Measurements from ENCODE around the gene TM4SF18.
"Not testable (repeated sequence)": the region's sequence is repeated elsewhere in the genome, so short reads cannot be mapped to it uniquely, and the experiment has no call there.

Gene TM4SF18

GRCh38 chr3:149368201-149368673 lies 34.8 kb upstream of the TM4SF18 start:
- DNase-seq = no peak

DNA sequence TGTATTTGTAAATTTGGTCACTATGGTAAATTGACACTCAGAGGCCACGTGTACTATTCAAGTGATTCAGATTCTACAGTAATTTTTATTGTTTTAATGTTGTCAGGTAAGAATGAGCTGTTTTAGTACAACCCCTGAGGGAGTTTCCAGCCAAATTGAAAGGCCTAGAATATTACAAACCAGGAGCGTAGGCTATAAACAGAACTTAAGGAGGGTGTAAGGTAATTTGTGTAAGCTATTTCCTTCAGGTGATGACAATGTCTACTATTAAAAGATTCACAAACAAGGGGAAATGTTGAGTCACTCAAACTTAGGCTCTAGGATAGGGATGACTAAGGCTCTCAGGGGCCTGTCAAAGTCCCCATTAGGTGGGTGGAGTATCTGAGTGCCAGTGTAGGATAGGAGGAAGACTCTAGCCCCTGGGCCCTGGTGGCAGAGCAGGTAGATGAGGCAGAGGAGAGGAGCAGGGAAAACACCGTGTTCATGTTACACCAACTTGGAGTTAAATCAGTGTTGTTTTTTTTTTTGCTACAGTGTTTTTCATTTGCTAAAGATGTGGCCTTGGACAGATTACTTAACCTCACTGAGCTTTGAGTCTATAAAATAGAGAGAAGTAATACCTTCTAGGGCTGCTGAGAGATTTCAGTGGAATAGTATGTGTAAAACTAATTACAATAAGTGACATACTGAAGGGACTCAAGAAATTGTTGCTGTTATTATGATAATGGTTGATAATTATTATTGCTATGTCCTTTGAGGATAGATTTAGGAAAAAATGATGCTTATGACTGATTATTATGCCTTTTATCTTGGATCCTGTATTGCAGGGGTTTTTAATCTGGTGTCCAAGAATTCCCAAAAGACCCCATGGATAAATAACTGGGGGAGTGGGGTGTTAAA lies 33.8 kb upstream of the TM4SF18 start:
- DNase-seq = no peak

- DNase-seq = no peak
Measured at GRCh38 chr3:149366031-149366430, 32.6 kb upstream of the TM4SF18 start.

DNA sequence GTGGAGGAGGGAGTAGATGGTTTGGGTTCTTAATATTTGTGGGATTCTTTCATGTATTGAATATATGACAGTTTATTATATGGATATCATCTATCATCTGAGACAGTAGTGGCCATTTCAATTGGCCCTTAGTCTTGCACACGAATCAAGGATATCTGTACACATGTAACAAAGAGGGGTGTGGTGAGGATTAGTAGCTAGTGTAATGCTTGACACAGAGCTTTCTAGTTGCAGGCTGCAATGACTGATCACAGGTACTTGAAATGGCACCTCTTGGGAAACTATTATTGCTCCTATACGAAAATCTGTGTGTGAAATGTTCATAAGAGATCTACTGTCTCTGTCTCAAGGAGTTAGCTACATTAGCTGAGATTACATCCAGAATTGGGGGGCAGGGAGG lies 31.2 kb upstream of the TM4SF18 start:
- DNase-seq = no peak

- DNase-seq = no peak
Measured at GRCh38 chr3:149363053-149363452, 29.6 kb upstream of the TM4SF18 start.

- DNase-seq = no peak
Measured at GRCh38 chr3:149362366-149362765, 28.9 kb upstream of the TM4SF18 start.

GRCh38 chr3:149356630-149357029 lies 23.2 kb upstream of the TM4SF18 start:
- no peak for DNase-seq

- DNase-seq = no peak
Measured at GRCh38 chr3:149356044-149356592, 22.7 kb upstream of the TM4SF18 start.

DNA sequence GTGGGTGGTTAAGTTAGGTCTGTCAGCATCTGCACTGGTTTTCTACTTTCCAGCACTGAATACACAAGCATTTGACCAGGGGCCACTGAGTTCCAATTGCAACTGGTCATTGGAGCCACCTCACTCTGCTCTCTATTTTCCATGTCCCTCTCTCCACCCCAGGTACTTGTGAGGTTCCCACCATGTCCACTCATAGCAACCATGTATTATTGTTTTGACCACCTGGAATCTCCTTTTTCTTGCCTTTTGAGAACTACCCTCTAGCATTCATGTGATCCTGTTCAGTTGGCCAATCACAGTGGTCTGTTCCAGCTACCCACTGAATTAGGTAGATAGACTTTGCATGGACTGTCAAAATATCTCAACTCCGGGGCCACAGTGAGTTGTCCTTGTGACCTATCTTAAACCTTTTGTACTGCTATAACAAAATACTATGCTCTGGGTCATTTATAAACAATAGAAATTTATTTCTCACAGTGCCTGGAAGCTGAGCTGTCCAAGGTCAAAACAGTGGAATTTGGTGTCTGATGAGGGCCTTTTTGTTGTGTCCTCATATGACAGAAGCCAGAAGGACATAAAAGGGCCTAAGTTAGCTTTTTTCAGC lies 20.2 kb upstream of the TM4SF18 start:
- DNase-seq = no peak

DNA sequence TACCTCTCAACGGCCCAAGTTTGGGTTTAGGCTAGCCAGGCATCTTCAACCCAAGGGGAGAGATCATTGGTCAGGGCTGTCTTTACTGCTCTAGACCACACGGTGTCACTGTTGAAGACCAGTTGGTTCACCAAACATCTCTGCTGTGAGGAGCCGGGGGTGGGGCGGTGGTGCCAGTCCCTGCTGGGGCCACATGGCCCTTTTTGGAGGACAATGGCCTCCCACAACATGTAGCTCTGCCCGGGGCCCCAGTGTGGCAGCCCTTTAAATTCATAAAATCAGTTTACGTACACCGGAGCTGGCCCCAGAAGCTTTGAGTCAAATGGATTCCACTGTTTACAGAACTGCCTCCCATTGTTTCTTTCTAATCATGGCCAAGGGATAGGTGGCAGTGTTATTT lies 19.1 kb upstream of the TM4SF18 start:
- peak; percentile 69 for DNase-seq

DNA sequence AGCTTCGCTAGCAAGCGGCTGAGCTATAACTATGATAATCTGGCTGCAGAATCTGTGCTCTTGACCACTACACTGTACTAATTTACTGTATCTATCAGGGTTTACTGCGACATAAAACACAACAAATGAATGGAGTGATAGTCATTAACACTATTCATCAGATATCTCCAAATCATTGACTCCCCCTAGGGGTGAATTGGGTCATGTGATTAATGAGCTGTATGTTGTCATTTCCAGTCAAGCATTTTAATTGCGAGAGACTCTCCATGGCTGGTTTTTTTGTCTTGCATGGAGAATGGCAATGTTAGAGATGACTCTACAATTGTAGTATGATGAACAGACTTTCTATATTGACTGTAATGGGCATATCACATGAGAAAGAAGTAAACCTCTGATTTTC lies 10.5 kb upstream of the TM4SF18 start:
- DNase-seq = peak; percentile 30

GRCh38 chr3:149342413-149343380 lies 9.3 kb upstream of the TM4SF18 start:
- DNase-seq = no peak

DNA sequence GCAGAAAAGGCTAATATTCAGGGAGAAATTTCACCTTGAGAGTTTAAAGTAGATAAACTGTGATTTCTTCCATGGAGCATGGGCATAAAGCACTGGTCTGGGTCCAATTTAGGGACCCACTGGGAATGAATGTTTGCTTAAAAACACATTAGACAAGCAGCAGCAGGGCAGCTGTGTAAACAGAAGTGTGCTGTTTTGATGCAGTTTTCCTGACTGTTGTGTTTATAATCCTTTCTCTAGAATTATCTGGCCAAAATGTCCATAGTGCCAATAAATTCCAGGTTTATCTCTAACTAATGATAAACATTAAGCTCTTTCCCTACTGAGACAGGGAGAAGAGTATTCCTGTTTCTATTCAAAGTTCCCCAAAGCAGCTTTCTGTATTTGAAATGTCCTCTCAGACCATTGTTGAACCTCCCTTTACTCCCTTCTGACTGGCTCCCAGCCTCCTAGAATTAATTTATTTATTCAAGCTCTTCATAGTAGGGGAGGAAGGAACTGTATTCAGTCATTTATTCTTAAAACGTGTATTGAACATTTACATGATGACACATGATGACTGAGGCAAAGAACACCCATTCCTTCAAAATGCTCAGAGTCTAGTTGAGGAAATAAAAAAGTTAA lies 7.0 kb upstream of the TM4SF18 start:
- no peak for DNase-seq

DNA sequence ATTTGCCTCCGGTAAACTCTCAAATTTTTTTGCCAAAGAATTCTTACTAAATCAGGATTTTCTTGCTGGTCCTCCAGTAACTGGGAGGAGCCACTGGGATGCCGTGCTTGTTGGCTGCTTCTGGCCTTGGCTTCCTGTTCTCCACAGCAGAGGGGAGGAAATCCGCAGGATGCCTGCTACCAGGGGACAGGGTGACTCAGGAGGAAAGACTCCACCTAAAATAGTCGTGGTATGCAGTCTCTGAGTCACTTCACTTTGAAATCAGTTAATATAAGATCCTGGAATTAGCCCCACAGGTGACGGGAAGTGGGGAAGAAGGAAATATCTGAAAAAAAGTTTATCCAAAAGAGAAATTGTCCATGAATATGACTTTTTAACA lies 6.5 kb upstream of the TM4SF18 start:
- no peak for DNase-seq

- not testable (repeated sequence) for DNase-seq
Measured at GRCh38 chr3:149337486-149337885, 4.0 kb upstream of the TM4SF18 start.

DNA sequence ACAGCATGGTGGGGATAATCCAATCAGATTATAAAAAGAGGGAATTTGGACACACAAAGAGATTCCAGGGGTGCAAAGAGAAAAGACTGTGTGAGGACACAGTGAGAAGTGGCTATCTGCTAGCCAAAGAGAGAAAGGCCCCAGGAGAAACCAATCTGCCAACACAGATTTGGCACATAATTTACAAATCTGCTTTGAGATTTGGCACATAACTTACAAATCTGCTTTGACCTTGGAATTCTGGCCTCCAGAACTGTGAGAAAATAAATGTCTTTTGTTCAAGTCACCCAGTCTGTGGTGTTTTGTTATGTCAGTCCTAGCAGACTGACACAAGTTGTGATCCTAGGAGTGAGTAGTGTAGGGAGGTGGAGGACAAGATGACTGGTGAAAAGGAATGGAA lies 3.5 kb upstream of the TM4SF18 start:
- no peak for DNase-seq

GRCh38 chr3:149332771-149333170 lies 665 bp downstream of the TM4SF18 start:
- no peak for DNase-seq

DNA sequence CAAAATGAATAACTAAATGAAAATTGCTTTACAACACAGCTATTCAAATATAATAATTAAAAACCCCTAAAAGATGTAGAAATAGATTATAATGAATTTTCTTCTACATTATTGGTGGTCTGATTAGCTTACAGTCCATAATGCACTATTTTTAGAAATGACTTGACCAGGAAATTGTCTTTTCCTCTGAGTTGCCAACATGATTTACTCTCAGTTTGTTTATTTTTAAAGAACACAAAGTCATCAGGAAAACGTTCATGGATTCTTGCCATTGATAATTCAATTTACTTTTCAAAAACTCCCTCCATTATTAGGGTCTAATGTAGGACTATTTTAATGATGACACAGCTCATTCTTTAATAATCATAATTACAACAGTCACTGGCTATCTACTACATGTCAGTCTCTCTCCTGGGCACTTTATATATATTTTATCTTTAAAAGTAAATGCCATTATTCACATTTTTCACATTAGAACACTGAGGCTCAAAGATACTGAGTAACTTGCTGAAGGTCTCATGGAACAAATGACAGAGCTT lies 1.1 kb downstream of the TM4SF18 start:
- DNase-seq = no peak

- no peak for DNase-seq
Measured at GRCh38 chr3:149331396-149331795, 2.0 kb downstream of the TM4SF18 start.

GRCh38 chr3:149330609-149331331 lies 2.7 kb downstream of the TM4SF18 start:
- DNase-seq = no peak

- no peak for DNase-seq
Measured at GRCh38 chr3:149327156-149327555, 6.3 kb downstream of the TM4SF18 start.

Data from RPMI8226 (cell line).